NCI-H128 (cell line): ENCODE results near the gene SETD7.

Experiments used
- DNase-seq: peaks from one replicate; lab custom pipeline; 2025; ENCODE audit not compliant: unreplicated experiment; lab: John Stamatoyannopoulos, UW

Gene SETD7

GRCh38 chr4:139556071-139556723, at the start of gene SETD7:
Gene SETD7 (minus strand): TSS chr4:139556219. CDS start chr4:139556137, 82 bp downstream.
- peak; percentile 21 for DNase-seq

DNA sequence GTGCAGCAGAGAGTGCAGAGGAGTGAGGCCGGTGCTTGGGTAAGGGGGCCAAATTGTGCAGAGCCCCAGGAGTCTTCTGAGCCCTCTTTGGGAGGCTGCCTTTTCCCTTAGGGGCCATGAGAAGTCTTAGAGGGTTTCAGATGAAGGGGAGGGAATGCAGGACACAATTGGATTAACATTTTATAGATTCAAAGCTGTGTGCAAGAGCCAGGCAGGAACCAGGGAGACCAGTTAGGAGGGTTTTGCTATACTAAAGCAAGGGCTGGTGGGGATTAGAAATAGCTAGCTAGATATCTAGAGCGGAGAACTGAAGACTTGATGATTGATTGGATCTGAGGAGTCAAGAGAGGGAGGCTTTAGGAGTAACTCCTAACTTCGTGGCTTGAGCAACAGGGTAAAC, 49.5 kb upstream of the SETD7 start:
- DNase-seq = no peak

GRCh38 chr4:139603576-139604410, 47.8 kb upstream of the SETD7 start:
- DNase-seq = peak; percentile 34

DNA sequence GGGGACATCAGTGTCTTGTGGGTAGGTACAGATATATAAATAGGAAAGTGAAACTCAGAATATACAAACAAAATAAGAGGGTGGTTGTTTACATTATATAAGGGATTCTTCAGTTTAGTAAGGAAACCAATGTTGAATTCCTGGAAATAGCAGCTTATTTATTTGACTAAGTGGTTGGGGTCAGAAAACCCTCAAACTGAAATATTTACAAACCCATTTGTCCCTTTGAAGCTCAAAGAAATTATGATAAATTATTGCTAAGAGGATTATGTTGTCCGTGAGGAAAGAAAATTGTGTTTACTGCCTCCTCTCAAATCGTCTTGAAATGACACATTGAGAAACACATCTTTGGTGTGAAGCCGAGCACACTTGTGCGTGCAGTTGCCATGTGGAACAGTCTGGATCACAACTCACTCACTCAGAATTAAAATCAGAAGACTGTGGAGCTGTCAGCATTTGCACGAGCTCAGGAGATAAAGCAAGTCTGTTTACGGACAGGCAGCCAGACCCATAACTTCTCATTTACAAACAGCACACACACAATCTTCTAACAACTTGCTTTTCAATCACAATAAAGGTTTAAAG, 46.8 kb upstream of the SETD7 start:
- DNase-seq = no peak

GRCh38 chr4:139600662-139601061, 44.6 kb upstream of the SETD7 start:
- DNase-seq = no peak

GRCh38 chr4:139599594-139600374, 43.8 kb upstream of the SETD7 start:
- no peak for DNase-seq

DNA sequence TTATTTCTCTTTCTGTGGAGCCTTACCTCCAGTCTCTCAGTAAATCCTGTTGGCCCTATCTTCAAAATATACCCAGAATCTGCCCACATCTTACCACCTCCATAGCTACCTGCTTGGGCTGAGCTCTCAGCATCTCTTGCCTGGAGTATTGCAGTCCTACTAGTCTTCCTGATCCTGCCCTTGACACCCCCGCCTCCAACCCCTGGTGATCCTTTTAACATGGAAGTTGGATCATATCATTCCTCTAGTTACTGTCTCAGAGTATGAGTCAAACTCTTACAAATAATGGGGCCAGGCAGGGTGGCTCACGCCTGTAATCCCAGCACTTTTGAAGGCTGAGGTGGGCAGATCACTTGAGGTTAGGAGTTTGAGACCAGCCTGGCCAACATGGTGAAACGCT, 43.1 kb upstream of the SETD7 start:
- no peak for DNase-seq

- DNase-seq = no peak
Measured at GRCh38 chr4:139596684-139597279, 40.8 kb upstream of the SETD7 start.

DNA sequence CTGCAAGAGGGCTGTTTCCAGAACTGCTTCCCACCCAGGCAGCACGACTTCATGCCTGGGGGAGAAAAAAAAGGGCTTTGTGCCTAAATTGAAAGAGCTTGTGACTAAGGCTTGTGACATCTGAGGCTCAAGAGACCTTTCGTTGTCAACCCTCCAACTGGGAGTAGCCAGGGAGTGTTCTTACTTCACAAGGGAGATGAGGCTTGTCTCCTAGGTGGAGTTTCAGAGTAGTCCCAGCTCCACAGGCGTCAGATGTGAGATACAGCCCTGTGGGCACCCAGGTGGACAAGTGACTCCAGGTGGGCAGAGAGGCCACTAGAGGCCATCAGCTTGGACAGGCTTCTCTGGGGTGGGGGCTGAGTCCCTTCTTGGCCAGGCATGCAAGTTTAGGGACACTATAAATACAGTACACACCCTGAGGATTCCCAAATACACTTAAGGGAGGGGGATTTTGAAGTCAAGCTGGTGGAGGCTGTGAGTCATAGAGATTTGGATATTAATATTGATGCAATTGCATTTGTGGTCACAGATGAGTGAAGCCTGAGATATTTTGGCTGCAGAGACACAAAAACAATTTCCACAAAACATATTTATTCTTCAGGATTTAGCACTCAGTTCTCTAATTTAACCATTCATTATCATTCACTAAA, 40.1 kb upstream of the SETD7 start:
- DNase-seq = no peak

- DNase-seq = no peak
Measured at GRCh38 chr4:139594591-139595185, 38.7 kb upstream of the SETD7 start.

- DNase-seq = no peak
Measured at GRCh38 chr4:139593091-139593564, 37.1 kb upstream of the SETD7 start.

DNA sequence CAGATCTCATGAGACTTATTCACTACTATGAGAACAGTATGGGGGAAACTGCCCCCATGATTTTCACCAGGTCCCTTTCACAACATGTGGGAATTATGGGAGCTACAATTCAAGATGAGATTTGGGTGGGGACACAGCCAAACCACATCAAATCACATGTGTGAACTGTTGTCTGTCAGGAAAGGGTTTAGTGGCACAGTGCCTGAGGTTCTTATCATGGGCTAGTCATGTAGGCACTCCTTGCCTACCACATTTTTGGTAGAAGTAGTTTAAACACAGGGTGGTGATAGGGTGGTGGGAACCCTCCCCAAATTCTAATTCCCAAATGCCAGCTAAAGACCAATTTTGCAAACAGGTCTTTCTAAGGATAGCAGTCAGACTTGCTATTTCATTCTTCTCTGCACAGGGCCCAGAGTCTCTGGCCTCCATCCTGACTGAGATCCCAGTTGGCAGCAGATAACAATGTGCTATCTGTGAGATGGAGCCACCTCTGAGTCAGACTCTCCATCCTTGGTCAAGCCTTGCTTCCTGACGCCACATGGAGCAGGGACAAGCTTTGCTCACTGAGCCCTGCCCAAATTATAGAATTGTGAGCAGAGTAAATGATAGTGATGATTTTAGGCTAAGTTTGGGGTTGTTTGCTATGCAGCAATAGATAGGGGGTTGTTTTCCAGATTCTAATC, 33.5 kb upstream of the SETD7 start:
- DNase-seq = no peak

DNA sequence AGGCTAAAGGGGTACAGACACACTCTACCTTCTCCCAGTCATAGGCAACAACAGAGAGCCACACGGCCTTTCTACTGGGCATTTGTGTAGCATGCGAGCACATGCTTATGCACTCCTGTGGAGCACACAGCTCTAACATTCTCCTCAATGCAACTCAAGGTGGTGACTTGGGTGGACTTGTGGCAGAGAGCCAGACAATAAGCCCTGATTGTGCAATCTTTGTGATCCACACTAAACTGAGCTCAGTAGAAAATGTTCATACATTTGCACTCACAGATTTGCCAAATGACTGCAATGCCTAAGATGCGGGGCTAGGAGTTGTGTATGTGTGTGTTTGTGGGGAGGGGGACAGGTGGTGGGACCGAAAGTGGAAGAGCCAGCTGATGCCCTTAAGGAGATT, 31.4 kb upstream of the SETD7 start:
- no peak for DNase-seq

- DNase-seq = no peak
Measured at GRCh38 chr4:139585473-139585872, 29.5 kb upstream of the SETD7 start.

GRCh38 chr4:139584784-139585183, 28.8 kb upstream of the SETD7 start:
- no peak for DNase-seq

- DNase-seq = no peak
Measured at GRCh38 chr4:139584013-139584412, 28.0 kb upstream of the SETD7 start.

DNA sequence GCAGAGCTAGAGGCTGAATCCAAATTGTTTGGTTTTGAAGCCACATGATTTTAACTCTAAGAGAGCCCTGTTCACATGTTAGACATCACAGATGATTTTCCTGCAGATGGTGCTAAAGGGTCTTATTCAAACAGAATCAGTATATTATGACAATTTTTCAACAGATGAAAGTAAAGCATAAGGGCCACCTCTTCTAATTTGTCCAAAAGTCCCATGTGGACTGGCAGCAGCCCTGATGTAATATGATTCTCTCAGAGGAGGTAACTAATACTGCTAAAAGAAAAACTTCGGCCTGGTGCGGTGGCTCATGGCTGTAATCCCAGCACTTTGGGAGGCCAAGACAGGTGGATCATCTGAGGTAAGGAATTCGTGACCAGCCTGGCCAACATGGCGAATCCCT, 26.0 kb upstream of the SETD7 start:
- no peak for DNase-seq

DNA sequence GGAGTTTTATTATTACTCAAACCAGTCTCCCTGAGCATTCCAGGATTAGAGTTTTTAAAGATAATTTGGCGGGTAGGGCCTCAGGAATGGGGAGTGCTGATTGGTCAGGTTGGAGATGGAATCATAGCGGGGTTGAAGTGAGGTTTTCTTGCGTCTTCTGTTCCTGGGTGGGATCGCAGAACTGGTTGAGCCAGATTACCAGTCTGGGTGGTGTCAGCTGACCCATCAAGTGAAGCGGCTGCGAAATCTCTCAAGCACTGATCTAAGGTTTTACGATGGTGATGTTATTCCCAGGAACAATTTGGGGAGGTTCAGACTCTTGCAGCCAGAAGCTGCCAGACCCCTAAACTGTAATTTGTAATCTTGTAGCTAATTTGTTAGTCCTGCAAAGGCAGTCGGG, 25.1 kb upstream of the SETD7 start:
- no peak for DNase-seq

- no peak for DNase-seq
Measured at GRCh38 chr4:139576219-139576618, 20.2 kb upstream of the SETD7 start.
